ENCODE data around the gene ZNF554. TPM values are rescaled to one million over a fixed set of nuclear protein-coding genes. Genes with fewer than 3 reads are reported as not detected.

Gene ZNF554
- total and polyA plus RNA-seq, 10 donors = 1.4 to 7.1 (median 4.0) TPM

DNA sequence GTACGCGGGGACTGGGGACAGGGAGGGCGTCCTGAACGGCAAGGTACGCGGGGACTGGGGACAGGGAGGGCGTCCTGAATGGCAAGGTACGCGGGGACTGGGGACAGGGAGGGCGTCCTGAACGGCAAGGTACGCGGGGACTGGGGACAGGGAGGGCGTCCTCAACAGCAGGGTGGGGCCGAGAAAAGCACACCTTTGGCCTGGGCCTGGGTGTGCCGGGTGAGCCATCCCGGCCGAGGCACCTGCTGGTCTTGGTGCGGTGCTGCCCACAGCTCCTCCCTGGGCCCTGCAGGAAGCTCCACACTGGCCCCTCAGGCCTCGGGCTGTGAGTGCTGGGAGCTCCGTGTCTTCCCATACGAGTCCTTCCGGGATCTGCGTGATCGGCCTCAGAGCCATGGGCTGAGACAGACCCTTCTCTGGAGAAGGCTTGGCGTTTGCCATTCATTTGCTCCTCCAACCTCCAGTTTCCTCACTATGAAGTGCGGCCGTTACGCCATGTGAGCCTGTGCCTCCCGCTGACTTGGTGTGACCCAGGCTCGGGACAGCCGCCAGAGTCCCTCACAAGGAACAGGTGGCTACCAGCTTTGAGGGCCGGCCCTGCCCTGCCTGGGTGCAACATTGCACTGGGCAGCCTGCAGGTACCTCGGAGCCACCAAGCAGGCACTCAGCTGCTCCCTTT is 7.8 kb upstream of the ZNF554 start:
- no peak for DNase-seq
- intact Hi-C loops (cut with DNase I; ENCODE audit: low total_unique reads) = no loop called here
- Histone ChIP-seq H3K27ac (no peak overlapping the region), H3K4me1 (no peaks in the 10 kb centered on the region), H3K27me3 (replicated peaks in 1 of 7) (no peaks in the 10 kb centered on the region), H3K9me3 (no peaks in the 10 kb centered on the region), H3K36me3 (peaks cover 0 to 86% (median 59%) of the 10 kb centered on the region in 6 donors), H3K4me3 (no peak overlapping the region)
- no peak for TF ChIP-seq POLR2A (IDR thresholded peaks at IDR 0.05)
- TF ChIP-seq, protein P1, sequence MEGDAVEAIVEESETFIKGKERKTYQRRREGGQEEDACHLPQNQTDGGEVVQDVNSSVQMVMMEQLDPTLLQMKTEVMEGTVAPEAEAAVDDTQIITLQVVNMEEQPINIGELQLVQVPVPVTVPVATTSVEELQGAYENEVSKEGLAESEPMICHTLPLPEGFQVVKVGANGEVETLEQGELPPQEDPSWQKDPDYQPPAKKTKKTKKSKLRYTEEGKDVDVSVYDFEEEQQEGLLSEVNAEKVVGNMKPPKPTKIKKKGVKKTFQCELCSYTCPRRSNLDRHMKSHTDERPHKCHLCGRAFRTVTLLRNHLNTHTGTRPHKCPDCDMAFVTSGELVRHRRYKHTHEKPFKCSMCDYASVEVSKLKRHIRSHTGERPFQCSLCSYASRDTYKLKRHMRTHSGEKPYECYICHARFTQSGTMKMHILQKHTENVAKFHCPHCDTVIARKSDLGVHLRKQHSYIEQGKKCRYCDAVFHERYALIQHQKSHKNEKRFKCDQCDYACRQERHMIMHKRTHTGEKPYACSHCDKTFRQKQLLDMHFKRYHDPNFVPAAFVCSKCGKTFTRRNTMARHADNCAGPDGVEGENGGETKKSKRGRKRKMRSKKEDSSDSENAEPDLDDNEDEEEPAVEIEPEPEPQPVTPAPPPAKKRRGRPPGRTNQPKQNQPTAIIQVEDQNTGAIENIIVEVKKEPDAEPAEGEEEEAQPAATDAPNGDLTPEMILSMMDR (IDR thresholded peaks at IDR 0.05 in 8 of 11, conservative IDR thresholded peaks at IDR 0.05 in 3 of 11) = no peak
- no peak for TF ChIP-seq POLR2AphosphoS5 (IDR thresholded peaks at IDR 0.05)
- WGBS, 5 donors = 92 to 97% (median 94%) methylated on average over 25 to 34 of the region's 34 CpGs

DNA sequence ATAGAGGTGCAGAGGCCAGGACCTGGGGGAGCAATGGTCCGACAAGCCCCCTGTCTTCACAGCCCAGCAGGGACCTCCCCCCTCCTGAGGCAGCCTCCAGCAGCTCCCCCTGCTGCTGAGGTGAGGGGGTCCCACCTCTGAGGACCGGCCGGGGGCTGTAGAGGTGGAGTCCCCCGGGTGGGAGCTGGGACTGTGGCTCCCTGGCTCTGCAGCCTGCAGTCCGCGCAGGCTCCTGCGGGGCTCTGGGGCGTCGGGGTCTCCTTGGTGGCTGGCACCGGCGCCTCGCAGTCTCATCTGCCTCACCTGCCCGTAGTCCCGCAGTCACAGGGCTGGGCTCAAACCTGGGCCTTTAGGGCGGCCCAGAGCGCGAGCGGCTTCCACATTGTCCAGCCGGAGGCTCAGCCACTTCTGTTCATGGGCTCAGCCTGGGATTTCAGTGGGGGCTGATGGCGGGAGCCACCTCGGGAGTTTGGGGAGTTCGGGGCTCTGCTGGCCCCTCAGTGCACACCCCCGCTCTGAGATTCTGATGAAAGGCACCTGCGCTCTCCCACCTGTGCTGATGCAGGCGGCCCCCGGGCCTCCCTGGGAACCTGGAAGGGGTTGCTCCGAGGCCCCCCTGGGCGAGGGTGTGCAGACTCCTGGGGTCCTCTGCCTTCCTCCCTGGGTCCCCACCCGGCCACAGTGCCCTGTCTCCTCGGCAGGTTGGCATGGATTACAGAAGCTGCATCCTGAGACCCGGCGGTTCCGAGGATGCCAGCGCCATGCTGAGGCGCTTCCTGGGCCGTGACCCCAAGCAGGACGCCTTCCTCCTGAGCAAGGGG is 7.0 kb upstream of the ZNF554 start:
- Histone ChIP-seq H3K36me3 (peaks cover 0 to 78% (median 52%) of the 10 kb centered on the region in 6 donors), H3K9me3 (no peaks in the 10 kb centered on the region), H3K27me3 (replicated peaks in 1 of 7) (no peaks in the 10 kb centered on the region), H3K4me3 (no peak overlapping the region), H3K4me1 (no peaks in the 10 kb centered on the region), H3K27ac (no peak overlapping the region)
- TF ChIP-seq, protein P1 (IDR thresholded peaks at IDR 0.05 in 8 of 11, conservative IDR thresholded peaks at IDR 0.05 in 3 of 11) = no peak
- TF ChIP-seq POLR2A (IDR thresholded peaks at IDR 0.05) = no peak
- no peak for TF ChIP-seq POLR2AphosphoS5 (IDR thresholded peaks at IDR 0.05)
- intact Hi-C loops (cut with DNase I; ENCODE audit: low total_unique reads) = no loop called here
- WGBS, 5 donors = 91 to 96% (median 93%) methylated on average over 8 to 37 of the region's 37 CpGs; no CpG with 5 or more reads in 1 of the 5 donors
- DNase-seq = no peak

DNA sequence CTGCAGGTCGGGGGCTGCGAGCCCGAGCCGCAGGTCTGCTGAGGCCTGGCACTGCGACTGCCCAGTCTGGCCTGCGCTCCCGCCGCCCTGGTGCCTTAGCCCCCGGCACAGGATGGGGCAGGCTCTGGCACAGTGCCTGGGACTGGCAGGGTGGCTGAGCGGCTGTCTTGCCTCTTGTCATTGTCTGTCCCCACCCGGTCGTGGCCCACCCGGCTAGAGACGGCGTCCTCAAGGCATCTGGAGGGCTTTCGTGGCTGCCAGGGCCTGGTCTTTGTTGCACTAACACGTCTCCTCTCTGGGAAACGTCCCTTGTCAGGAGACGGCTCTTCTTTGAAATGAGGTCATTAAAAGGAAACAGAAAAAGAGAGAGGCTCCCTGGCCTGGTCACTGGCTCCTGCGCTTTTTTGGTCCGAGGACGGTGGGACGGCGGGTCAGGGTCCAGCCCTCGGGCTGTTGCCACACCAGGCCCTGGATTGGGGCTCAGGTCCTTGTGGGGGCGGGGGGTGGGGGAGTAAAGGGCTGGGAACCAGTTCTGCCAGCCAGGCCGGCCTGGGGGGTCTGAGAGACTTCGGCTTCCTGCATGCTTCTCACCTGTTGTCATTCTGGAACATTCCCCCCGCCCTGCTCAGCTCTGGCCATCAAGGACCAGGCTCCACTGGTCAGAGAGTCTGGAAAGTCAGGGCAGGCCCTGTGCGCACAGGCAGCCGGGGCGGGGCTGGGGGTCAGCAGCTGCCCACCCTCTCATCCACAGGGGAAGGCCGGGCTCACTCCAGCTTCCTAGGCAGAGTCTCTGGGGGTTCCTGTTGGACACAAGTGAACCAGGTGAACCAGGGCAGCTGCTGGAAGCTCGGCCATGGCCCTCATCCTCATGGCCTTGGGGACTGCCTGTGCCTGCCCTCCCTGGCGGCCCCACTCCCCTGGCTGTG is 6.2 kb upstream of the ZNF554 start:
- Histone ChIP-seq H3K27me3 (replicated peaks in 1 of 7) (no peaks in the 10 kb centered on the region), H3K27ac (no peak overlapping the region), H3K4me3 (no peak overlapping the region), H3K36me3 (peaks cover 0 to 70% (median 43%) of the 10 kb centered on the region in 6 donors), H3K4me1 (no peaks in the 10 kb centered on the region), H3K9me3 (no peaks in the 10 kb centered on the region)
- intact Hi-C loops (cut with DNase I; ENCODE audit: low total_unique reads) = no loop called here
- 85 to 94% (median 92%) methylated on average over 26 to 35 of the region's 35 CpGs for WGBS, 5 donors
- DNase-seq = no peak
- TF ChIP-seq POLR2AphosphoS5 (IDR thresholded peaks at IDR 0.05) = no peak
- TF ChIP-seq, protein P1 (IDR thresholded peaks at IDR 0.05 in 8 of 11, conservative IDR thresholded peaks at IDR 0.05 in 3 of 11) = no peak
